CD14-positive monocyte (primary cell): ENCODE data around the gene TCAIM. TPM values are rescaled to one million over a fixed set of nuclear protein-coding genes. Genes with fewer than 3 reads are reported as not detected.

Experiments
- DNase-seq, 3 donors: peaks; one replicate each; pipeline ENCODE4 v3.0.0-alpha.2; 2011 to 2022
- H2AFZ ChIP-seq: 2 replicates; pipeline ENCODE4 v1.6.0; 2012; ENCODE audit warnings: mild to moderate bottlenecking, low read depth, low read length, inconsistent platforms; ENCODE audit not compliant: insufficient read depth, poor library complexity, severe bottlenecking
- H3K27ac ChIP-seq, 2 donors: 1 replicate in 1 of 2; 2 replicates in 1 of 2; pipeline ENCODE4 v1.5.1; 2012 to 2013; ENCODE audit warnings: low read length in 2 of 2, control low read depth in 1 of 2, inconsistent platforms in 1 of 2, low read depth in 1 of 2, mild to moderate bottlenecking in 1 of 2
- H3K27me3 ChIP-seq, 2 donors: one replicate each; pipeline versions ENCODE4 v1.6.0 to v1.6.1; 2011 to 2013; ENCODE audit warnings: low read length in 2 of 2; ENCODE audit not compliant: control insufficient read depth in 2 of 2, insufficient read depth in 2 of 2
- H3K36me3 ChIP-seq, 2 donors: replicated peaks in 1 of 2; 1 replicate in 1 of 2; 2 replicates in 1 of 2; pipeline versions ENCODE4 v1.5.1 to v1.6.1; 2012 to 2013; ENCODE audit warnings: low read length in 2 of 2, control low read depth in 1 of 2, inconsistent platforms in 1 of 2, mild to moderate bottlenecking in 1 of 2; ENCODE audit not compliant: insufficient read depth in 2 of 2, control insufficient read depth in 1 of 2
- H3K4me1 ChIP-seq, 2 donors: 1 replicate in 1 of 2; 2 replicates in 1 of 2; pipeline versions ENCODE4 v1.5.1 to v1.6.1; 2012 to 2013; ENCODE audit warnings: low read length in 2 of 2, control low read depth in 1 of 2, inconsistent platforms in 1 of 2, mild to moderate bottlenecking in 1 of 2, moderate library complexity in 1 of 2; ENCODE audit not compliant: insufficient read depth in 2 of 2, control insufficient read depth in 1 of 2
- H3K4me2 ChIP-seq: replicated peaks from 2 replicates; pipeline ENCODE3; 2012; ENCODE audit warnings: low read length, moderate library complexity, mild to moderate bottlenecking; ENCODE audit not compliant: poor library complexity, severe bottlenecking; ENCODE audit errors: extremely low read depth
- H3K4me3 ChIP-seq, 3 experiments: fragments of 200-600 bp in 1 of 3; sonication (generic) in 1 of 3; replicated peaks in 1 of 3; 1 replicate in 2 of 3; 2 replicates in 1 of 3; pipeline ENCODE4 v1.5.1; 2011 to 2013; ENCODE audit warnings: low read length in 3 of 3, mild to moderate bottlenecking in 3 of 3, control low read depth in 2 of 3, low read depth in 2 of 3, inconsistent platforms in 1 of 3, moderate library complexity in 1 of 3
- H3K79me2 ChIP-seq: 2 replicates; pipeline ENCODE4 v1.6.0; 2012; ENCODE audit warnings: mild to moderate bottlenecking, control low read depth, inconsistent platforms, low read length, moderate library complexity; ENCODE audit not compliant: insufficient read depth
- H3K9ac ChIP-seq: 2 replicates; pipeline ENCODE4 v1.6.0; 2017; ENCODE audit warnings: low read length, mild to moderate bottlenecking; ENCODE audit not compliant: insufficient read depth, poor library complexity, severe bottlenecking
- H3K9me3 ChIP-seq, 2 donors: replicated peaks in 1 of 2; 1 replicate in 1 of 2; 2 replicates in 1 of 2; pipeline versions ENCODE4 v1.5.1 to v1.6.1; 2012 to 2013; ENCODE audit warnings: low read length in 2 of 2, control low read depth in 1 of 2; ENCODE audit not compliant: control insufficient read depth in 1 of 2, insufficient read depth in 1 of 2
- H4K20me1 ChIP-seq: 2 replicates; pipeline ENCODE4 v1.6.0; 2012; ENCODE audit warnings: mild to moderate bottlenecking, low read length, control low read depth, moderate library complexity; ENCODE audit not compliant: insufficient read depth
- H3K27ac Mint-ChIP-seq, 7 donors: one replicate each; pipeline ENCODE4 v1.8.0; 2020; ENCODE audit warnings: mild to moderate bottlenecking in 7 of 7, mixed read lengths in 7 of 7, moderate library complexity in 6 of 7, inconsistent platforms in 2 of 7
- H3K27me3 Mint-ChIP-seq, 3 donors: one replicate each; pipeline ENCODE4 v1.8.0; 2021 to 2022; ENCODE audit warnings: low read depth in 3 of 3, mild to moderate bottlenecking in 3 of 3, mixed read lengths in 3 of 3, moderate library complexity in 3 of 3, inconsistent platforms in 1 of 3
- H3K36me3 Mint-ChIP-seq, 2 donors: one replicate each; pipeline ENCODE4 v1.8.0; 2020; ENCODE audit warnings: mixed read lengths in 2 of 2, inconsistent platforms in 1 of 2, mild to moderate bottlenecking in 1 of 2
- H3K4me1 Mint-ChIP-seq: one replicate; pipeline ENCODE4 v1.8.0; 2020; ENCODE audit warnings: mild to moderate bottlenecking, mixed read lengths
- H3K4me3 Mint-ChIP-seq, 2 donors: one replicate each; pipeline ENCODE4 v1.8.0; 2020; ENCODE audit warnings: mild to moderate bottlenecking in 2 of 2, mixed read lengths in 2 of 2, moderate library complexity in 1 of 2
- H3K9me3 Mint-ChIP-seq, 7 donors: one replicate each; pipeline ENCODE4 v1.8.0; 2020 to 2022; ENCODE audit warnings: mixed read lengths in 7 of 7, mild to moderate bottlenecking in 6 of 7, moderate library complexity in 6 of 7, inconsistent platforms in 2 of 7
- CTCF ChIP-seq: fragments of 200-600 bp; IDR thresholded peaks from one replicate; pipeline ENCODE4 v1.8.0; 2022; ENCODE audit warnings: antibody characterized with exemption, mild to moderate bottlenecking
- WGBS: methylation state at CpG from one replicate; pipeline ENCODE4 v1.1.5; 2013; ENCODE audit warnings: missing lambda C conversion rate; ENCODE audit not compliant: insufficient coverage; 5-methylcytosine and 5-hydroxymethylcytosine counted together
- intact Hi-C, 2 donors: fragments of 100-400 bp; cut with micrococcal nuclease; formaldehyde crosslinking; loops; one replicate each; pipeline versions ENCODE4 v1.15.0 to v1.15.1; 2023
- polyA plus RNA-seq, 3 donors: library from polyadenylated mRNA; depleted of rRNA in 1 of 3; unstranded in 2 of 3; stranded (reverse) in 1 of 3; fragments of 300-500 nt in 2 of 3; fragments of >200 nt in 1 of 3; fragmentation: Illumina TruSeq in 2 of 3; gene quantifications; 1 replicate in 2 of 3; 2 replicates in 1 of 3; pipeline ENCODE4 v1.2.3, GENCODE V29; 2012 to 2021

TCAIM gene
- polyA plus RNA-seq, 3 donors: 9.1 to 26.7 (median 20.0) TPM

GRCh38 chr3:44419923-44420650 is 81.5 kb downstream of the TCAIM start:
- no peak for TF ChIP-seq CTCF
- Mint-ChIP-seq H3K4me1 (peaks cover 2% of the 10 kb centered on the region), H3K27ac (no peak overlapping the region), H3K36me3 (peaks cover 4 to 12% of the 10 kb centered on the region in 2 donors), H3K4me3 (no peak overlapping the region), H3K9me3 (peaks cover 0 to 9% (median 3%) of the 10 kb centered on the region in 7 donors), H3K27me3 (peaks cover 0 to 6% (median 0%) of the 10 kb centered on the region in 3 donors)
- H3K4me2 ChIP-seq: no peak overlapping the region
- H3K4me3 ChIP-seq: no peak overlapping the region
- no peaks in the 10 kb centered on the region for H3K36me3 ChIP-seq
- H3K27ac ChIP-seq: no peak overlapping the region
- H2AFZ ChIP-seq: no peak overlapping the region
- no peaks in the 10 kb centered on the region for H3K4me1 ChIP-seq
- H3K79me2 ChIP-seq: no peaks in the 10 kb centered on the region
- WGBS: 91% methylated on average over 12 of the region's 14 CpGs
- H3K9ac ChIP-seq: no peak overlapping the region
- H4K20me1 ChIP-seq: peaks cover 4% of the 10 kb centered on the region
- DNase-seq: no peak
- no peaks in the 10 kb centered on the region for H3K27me3 ChIP-seq
- intact Hi-C loops: no loop called here
- H3K9me3 ChIP-seq: no peaks in the 10 kb centered on the region

- peaks cover 4 to 12% of the 10 kb centered on the region in 2 donors for H3K36me3 Mint-ChIP-seq
- 100% methylated on average over 1 of the region's 1 CpG for WGBS
Observed at GRCh38 chr3:44420676-44421075, 82.1 kb downstream of the TCAIM start.

More at GRCh38 chr3:44420676-44421075, 82.1 kb downstream of the TCAIM start:
- no peak overlapping the region for H2AFZ ChIP-seq
- H3K9me3 ChIP-seq: no peaks in the 10 kb centered on the region
- no peaks in the 10 kb centered on the region for H3K27me3 ChIP-seq
- H3K4me3 ChIP-seq: no peak overlapping the region
- H3K4me3 Mint-ChIP-seq: no peak overlapping the region
- no peak for TF ChIP-seq CTCF
- H3K27ac Mint-ChIP-seq: no peak overlapping the region
- H3K36me3 ChIP-seq: no peaks in the 10 kb centered on the region
- no peaks in the 10 kb centered on the region for H3K4me1 ChIP-seq
- H3K9me3 Mint-ChIP-seq: peaks cover 0 to 9% (median 3%) of the 10 kb centered on the region in 7 donors
- no peak overlapping the region for H3K27ac ChIP-seq
- peaks cover 0 to 6% (median 0%) of the 10 kb centered on the region in 3 donors for H3K27me3 Mint-ChIP-seq
- no peak overlapping the region for H3K9ac ChIP-seq
- no peak overlapping the region for H3K4me2 ChIP-seq
- no peak for DNase-seq
- intact Hi-C loops: no loop called here
- H4K20me1 ChIP-seq: peaks cover 4% of the 10 kb centered on the region
- peaks cover 2% of the 10 kb centered on the region for H3K4me1 Mint-ChIP-seq
- no peaks in the 10 kb centered on the region for H3K79me2 ChIP-seq
